OCI-LY1 (cell line): ENCODE data around the gene ST3GAL5.
A peak's percentile ranks its signal among the peaks of the same experiment; 100 is the strongest.

Experiments
- H2AFZ ChIP-seq: fragments of 200-600 bp; sonication (generic), shearing (Covaris generic); 2 replicates; pipeline ENCODE4 v1.6.0; 2014; ENCODE audit warnings: antibody characterized with exemption, mild to moderate bottlenecking, low read length
- H3F3A ChIP-seq: fragments of 200-600 bp; sonication (generic), shearing (Covaris generic); 2 replicates; pipeline ENCODE4 v1.6.0; 2014; ENCODE audit warnings: mild to moderate bottlenecking, antibody characterized with exemption, low read length, moderate library complexity; ENCODE audit not compliant: insufficient read depth
- H3K27ac ChIP-seq: fragments of 200-600 bp; sonication (generic); 2 replicates; pipeline ENCODE4 v1.5.1; 2014; ENCODE audit warnings: low read length, mixed run types, mild to moderate bottlenecking, low read depth; ENCODE audit not compliant: poor library complexity, severe bottlenecking
- H3K27me3 ChIP-seq: fragments of 200-600 bp; sonication (generic); 2 replicates; pipeline ENCODE4 v1.6.0; 2014; ENCODE audit warnings: antibody characterized with exemption, mild to moderate bottlenecking, low read length, moderate library complexity; ENCODE audit not compliant: insufficient read depth
- H3K36me3 ChIP-seq: fragments of 200-600 bp; sonication (generic); 2 replicates; pipeline ENCODE4 v1.6.1; 2014; ENCODE audit warnings: mild to moderate bottlenecking, antibody characterized with exemption, low read length, moderate library complexity, mixed read lengths; ENCODE audit not compliant: insufficient read depth
- H3K4me1 ChIP-seq: fragments of 200-600 bp; sonication (generic); 2 replicates; pipeline ENCODE4 v1.5.1; 2014; ENCODE audit warnings: mild to moderate bottlenecking, low read length, moderate library complexity; ENCODE audit not compliant: insufficient read depth, severe bottlenecking
- H3K4me2 ChIP-seq: fragments of 200-600 bp; sonication (generic), shearing (Covaris generic); 2 replicates; pipeline ENCODE4 v1.6.1; 2014; ENCODE audit warnings: low read length
- H3K4me3 ChIP-seq: fragments of 200-600 bp; sonication (generic); 2 replicates; pipeline ENCODE4 v1.5.1; 2014; ENCODE audit warnings: low read length, low read depth, mild to moderate bottlenecking, mixed read lengths; ENCODE audit not compliant: poor library complexity, severe bottlenecking
- H3K79me2 ChIP-seq: fragments of 200-600 bp; shearing (Covaris generic); 2 replicates; pipeline ENCODE4 v1.6.1; 2016; ENCODE audit warnings: mixed run types, low read length, mixed read lengths; ENCODE audit not compliant: insufficient read depth
- H3K9ac ChIP-seq: fragments of 200-600 bp; sonication (generic), shearing (Covaris generic); 2 replicates; pipeline ENCODE4 v1.6.1; 2014; ENCODE audit warnings: mild to moderate bottlenecking, low read length, mixed read lengths
- H3K9me2 ChIP-seq: fragments of 200-600 bp; sonication (generic), shearing (Covaris generic); 2 replicates; pipeline ENCODE4 v1.6.1; 2014; ENCODE audit warnings: low read depth, mild to moderate bottlenecking, low read length, mixed read lengths
- H3K9me3 ChIP-seq: fragments of 200-600 bp; shearing (Covaris generic); 2 replicates; pipeline ENCODE4 v1.6.1; 2014; ENCODE audit warnings: low read length, mixed read lengths
- H4K20me1 ChIP-seq: fragments of 200-600 bp; sonication (generic), shearing (Covaris generic); 2 replicates; pipeline ENCODE4 v1.6.0; 2016; ENCODE audit warnings: mild to moderate bottlenecking, low read length; ENCODE audit not compliant: insufficient read depth
- CTCF ChIP-seq: fragments of 200-600 bp; sonication (generic), shearing (Covaris generic); IDR thresholded peaks from 2 replicates; pipeline ENCODE4 v1.5.1; 2017; ENCODE audit warnings: mild to moderate bottlenecking, antibody characterized with exemption, low read length, moderate library complexity, mixed read lengths
- EZH2 ChIP-seq: fragments of 200-600 bp; sonication (generic), shearing (Covaris generic); IDR thresholded peaks from 2 replicates; pipeline ENCODE4 v1.8.0; 2017; ENCODE audit warnings: borderline replicate concordance, mixed run types, mild to moderate bottlenecking, antibody characterized with exemption, low read length, moderate library complexity, mixed read lengths

ST3GAL5 gene

GRCh38 chr2:85889627-85890281 is 964 bp upstream of the ST3GAL5 start:
- Histone ChIP-seq H3K27ac (no peak overlapping the region), H3K9ac (peak overlapping the region; percentile 57), H3K36me3 (no peaks in the 10 kb centered on the region), H3K9me2 (no peaks in the 10 kb centered on the region), H4K20me1 (no peaks in the 10 kb centered on the region), H3K4me1 (peaks cover 23% of the 10 kb centered on the region), H3K27me3 (no peaks in the 10 kb centered on the region), H3K4me2 (peak overlapping the region; percentile 88), H2AFZ (peak overlapping the region; percentile 96), H3F3A (no peaks in the 10 kb centered on the region), H3K4me3 (peak overlapping the region; percentile 90), H3K9me3 (no peaks in the 10 kb centered on the region), H3K79me2 (no peaks in the 10 kb centered on the region)
- TF ChIP-seq CTCF (no peak), EZH2 (no peak)

GRCh38 chr2:85888020-85888683 is 638 bp downstream of the ST3GAL5 start:
- H3K27me3 ChIP-seq = no peaks in the 10 kb centered on the region
- H4K20me1 ChIP-seq = no peaks in the 10 kb centered on the region
- no peaks in the 10 kb centered on the region for H3K36me3 ChIP-seq
- no peaks in the 10 kb centered on the region for H3K9me2 ChIP-seq
- no peak for TF ChIP-seq CTCF
- TF ChIP-seq EZH2 = no peak
- peak overlapping the region; percentile 46; the same call in 1 of the 2 replicates for H2AFZ ChIP-seq
- H3K4me2 ChIP-seq = peak overlapping the region; percentile 88
- H3K27ac ChIP-seq = peak overlapping the region; percentile 38
- peaks cover 23% of the 10 kb centered on the region for H3K4me1 ChIP-seq
- H3K4me3 ChIP-seq = peak overlapping the region; percentile 90
- H3K9me3 ChIP-seq = no peaks in the 10 kb centered on the region
- no peaks in the 10 kb centered on the region for H3F3A ChIP-seq
- H3K79me2 ChIP-seq = no peaks in the 10 kb centered on the region
- peak overlapping the region; percentile 89 for H3K9ac ChIP-seq

GRCh38 chr2:85887566-85888019 is 1.2 kb downstream of the ST3GAL5 start:
- peak overlapping the region; percentile 89 for H3K9ac ChIP-seq
- no peaks in the 10 kb centered on the region for H3K36me3 ChIP-seq
- peaks cover 23% of the 10 kb centered on the region for H3K4me1 ChIP-seq
- no peaks in the 10 kb centered on the region for H3K9me2 ChIP-seq
- H3K9me3 ChIP-seq = no peaks in the 10 kb centered on the region
- 0 out of 2 replicates have a peak overlapping the region, but pooled peaks have one; percentile 33 for H2AFZ ChIP-seq
- H3K27ac ChIP-seq = peak overlapping the region; percentile 38
- H3K4me2 ChIP-seq = peak overlapping the region; percentile 88
- H3K79me2 ChIP-seq = no peaks in the 10 kb centered on the region
- no peaks in the 10 kb centered on the region for H3F3A ChIP-seq
- no peaks in the 10 kb centered on the region for H3K27me3 ChIP-seq
- no peaks in the 10 kb centered on the region for H4K20me1 ChIP-seq
- peak; percentile 41 for TF ChIP-seq CTCF
- TF ChIP-seq EZH2 = no peak
- peak overlapping the region; percentile 90 for H3K4me3 ChIP-seq
